Astrocyte of the spinal cord (primary cell): ENCODE data around the gene CMC4.
A peak's percentile ranks its signal among the peaks of the same experiment; 100 is the strongest.

Source experiments
- DNase-seq: peaks from one replicate; pipeline ENCODE4 v3.0.0; 2011; ENCODE audit warnings: low read depth, low spot score
- H3K4me3 ChIP-seq: 2 replicates; pipeline ENCODE4 v1.5.1; 2011; ENCODE audit warnings: low read depth, mild to moderate bottlenecking, low read length, moderate library complexity
- CTCF ChIP-seq: IDR thresholded peaks from 2 replicates; pipeline ENCODE4 v1.5.1; 2012; ENCODE audit warnings: low read depth, mild to moderate bottlenecking, low read length, inconsistent platforms
- in situ Hi-C: cut with HindIII; loops from 2 replicates; pipeline ENCODE4 v1.10.0; 2017; ENCODE audit warnings: low sequenced_read_pairs

Gene CMC4

GRCh38 chrX:155055494-155055893 lies 15.4 kb downstream of the CMC4 start:
- TF ChIP-seq CTCF, result no peak
- H3K4me3 ChIP-seq, result no peak overlapping the region
- in situ Hi-C loops, result no loop called here
- DNase-seq, result no peak

GRCh38 chrX:155054255-155054654 lies 16.7 kb downstream of the CMC4 start:
- DNase-seq, result no peak
- no peak for TF ChIP-seq CTCF
- H3K4me3 ChIP-seq, result no peak overlapping the region
- in situ Hi-C loops, result no loop called here

- H3K4me3 ChIP-seq, result no peak overlapping the region
- TF ChIP-seq CTCF, result no peak
- DNase-seq, result no peak
- in situ Hi-C loops, result no loop called here
Observed at GRCh38 chrX:155053656-155054055, 17.3 kb downstream of the CMC4 start.

- TF ChIP-seq CTCF, result no peak
- DNase-seq, result no peak
- in situ Hi-C loops, result no loop called here
- no peak overlapping the region for H3K4me3 ChIP-seq
Observed at GRCh38 chrX:155052738-155053498, 18.0 kb downstream of the CMC4 start.

- peak; percentile 53 for DNase-seq
- in situ Hi-C loops, result no loop called here
- H3K4me3 ChIP-seq, result no peak overlapping the region
- peak; percentile 66 for TF ChIP-seq CTCF
Observed at GRCh38 chrX:155048977-155049619, 21.8 kb downstream of the CMC4 start.

GRCh38 chrX:155046811-155047528 lies 24.0 kb downstream of the CMC4 start:
- TF ChIP-seq CTCF, result no peak
- no peak for DNase-seq
- in situ Hi-C loops, result no loop called here
- H3K4me3 ChIP-seq, result no peak overlapping the region
